Stimulated activated CD4-positive, alpha-beta T cell treated with anti-CD3 and anti-CD28 coated beads, TNF-alpha, amount 100 ng/mL, for 4 hours (primary cell): ENCODE results near the gene MGAT5.

Experiments used
- DNase-seq, 3 experiments: peaks; one replicate each; pipeline ENCODE4 v3.0.0-alpha.2; 2020; ENCODE audit warnings: low read depth in 3 of 3

The MGAT5 gene

GRCh38 chr2:134336352-134336751, 82.5 kb downstream of the MGAT5 start:
- DNase-seq, result no peak

DNA sequence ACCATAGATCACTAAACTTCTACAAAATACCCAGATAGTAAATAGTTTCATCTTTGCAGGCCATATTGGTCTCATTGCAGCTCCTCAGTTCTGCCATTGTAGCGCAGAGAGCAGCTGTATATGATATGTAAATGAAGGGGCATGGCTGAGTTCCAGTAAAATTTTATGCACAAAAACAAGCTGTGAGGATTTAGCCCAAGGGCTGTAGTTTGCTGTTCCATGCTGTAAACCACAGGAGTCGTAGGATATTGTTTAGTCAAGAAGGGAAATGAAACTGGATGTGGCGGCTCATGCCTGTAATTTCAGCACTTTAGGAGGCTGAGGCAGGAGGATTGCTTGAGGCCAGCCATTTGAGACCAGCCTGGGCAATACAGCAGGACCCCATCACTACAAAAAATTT, 83.0 kb downstream of the MGAT5 start:
- DNase-seq, result no peak

GRCh38 chr2:134337631-134338030, 83.8 kb downstream of the MGAT5 start:
- DNase-seq, result no peak

DNA sequence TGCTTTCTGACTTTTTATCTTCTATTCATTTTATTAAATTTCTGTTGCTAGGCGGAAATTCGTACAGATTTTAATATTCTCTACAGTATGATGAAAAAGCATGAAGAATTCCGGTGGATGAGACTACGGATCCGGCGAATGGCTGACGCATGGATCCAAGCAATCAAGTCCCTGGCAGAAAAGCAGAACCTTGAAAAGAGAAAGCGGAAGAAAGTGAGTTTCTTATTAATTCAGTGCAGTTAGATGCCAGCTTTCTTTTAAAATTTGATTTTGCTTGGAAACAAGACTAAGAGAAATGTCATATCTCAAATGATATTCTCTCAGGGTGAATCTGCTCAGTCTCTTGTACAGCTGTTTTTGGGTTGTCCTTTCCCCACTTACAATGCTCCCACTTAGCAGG, 84.3 kb downstream of the MGAT5 start:
- no peak for DNase-seq

- no peak for DNase-seq
These were observed 87.6 kb downstream of the MGAT5 start for GRCh38 chr2:134341476-134341875.

GRCh38 chr2:134344954-134345697, 91.3 kb downstream of the MGAT5 start:
- DNase-seq, result no peak

GRCh38 chr2:134346141-134346540, 92.3 kb downstream of the MGAT5 start:
- no peak for DNase-seq

- DNase-seq, result no peak
These were observed 93.9 kb downstream of the MGAT5 start for GRCh38 chr2:134347756-134348155.

DNA sequence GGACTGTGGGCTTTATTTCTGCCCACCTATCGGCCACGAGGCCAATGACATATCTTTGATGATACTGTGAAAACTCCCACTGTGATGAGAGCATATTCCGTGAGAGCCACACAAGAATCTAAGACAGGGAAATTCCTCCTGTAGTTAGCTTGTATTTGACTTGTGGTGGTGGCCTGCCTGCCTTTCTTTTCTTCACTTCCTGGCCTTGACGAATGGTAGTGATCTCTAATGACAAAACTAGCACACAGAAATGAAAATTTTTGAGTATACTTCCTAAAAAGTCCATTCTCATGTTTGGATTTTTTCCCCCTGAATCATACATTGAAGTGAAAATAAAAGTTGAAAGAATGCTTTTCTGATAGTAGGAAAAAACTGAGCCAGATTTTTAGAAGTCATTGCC, 94.4 kb downstream of the MGAT5 start:
- no peak for DNase-seq

DNA sequence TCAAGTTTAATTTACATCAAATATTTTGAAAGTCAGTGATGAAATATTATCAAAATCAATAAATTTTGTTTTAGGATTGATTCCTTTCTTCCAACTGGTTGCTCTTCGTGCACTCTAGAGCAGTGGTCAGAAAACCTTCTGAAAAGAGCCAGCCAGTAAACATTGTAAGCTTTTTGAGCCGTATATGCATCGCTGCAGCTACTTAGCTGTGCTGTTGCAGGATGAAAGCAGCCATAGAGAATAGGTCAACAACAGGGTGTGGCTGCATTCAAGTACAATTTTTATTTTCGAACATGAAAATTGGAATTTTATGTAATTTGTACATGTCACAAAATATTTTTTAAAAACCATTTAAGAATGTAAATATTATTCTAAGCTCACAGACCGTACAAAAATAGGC, 94.9 kb downstream of the MGAT5 start:
- no peak for DNase-seq

DNA sequence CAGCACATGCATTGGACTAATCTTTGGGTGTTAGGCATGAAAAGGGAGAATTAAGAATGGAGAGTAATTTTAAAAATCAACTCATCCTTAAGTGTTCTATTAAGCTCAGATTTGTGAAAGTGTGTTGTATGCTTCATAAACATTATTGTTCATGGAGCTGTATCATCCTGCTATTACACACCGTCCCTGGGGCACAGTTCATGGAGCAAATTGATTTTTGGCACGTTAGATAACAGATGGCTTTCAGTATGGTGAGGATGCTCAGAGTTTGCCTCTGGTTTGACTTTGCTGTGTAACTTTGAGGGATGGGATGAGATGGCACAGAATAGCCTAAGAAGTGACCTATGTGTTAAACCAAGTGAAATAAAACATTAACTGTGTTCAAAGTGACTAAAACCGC, 97.1 kb downstream of the MGAT5 start:
- DNase-seq, result no peak

GRCh38 chr2:134351899-134352298, 98.0 kb downstream of the MGAT5 start:
- no peak for DNase-seq

- no peak for DNase-seq
These were observed 99.0 kb downstream of the MGAT5 start for GRCh38 chr2:134352844-134353243.

DNA sequence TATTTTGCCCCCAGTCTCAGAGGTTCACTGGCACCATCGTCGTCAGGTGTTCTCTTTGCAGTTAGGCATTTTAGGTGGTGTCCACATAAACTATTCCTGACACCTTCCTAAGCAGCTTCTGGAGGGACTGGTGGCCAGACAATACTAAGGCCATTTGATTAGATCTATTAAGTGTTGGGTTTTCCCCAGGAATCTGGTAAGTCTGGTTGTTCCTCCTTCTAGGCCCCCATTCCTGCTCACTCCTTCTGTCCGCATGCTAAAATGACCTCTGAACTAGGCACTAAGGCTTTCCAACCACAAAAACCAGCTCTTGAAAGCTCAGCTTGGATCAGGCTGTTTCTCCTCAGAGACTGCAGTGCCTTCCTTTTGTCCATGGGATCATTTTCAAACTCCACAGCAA, 100.7 kb downstream of the MGAT5 start:
- no peak for DNase-seq

GRCh38 chr2:134357814-134358213, 103.9 kb downstream of the MGAT5 start:
- no peak for DNase-seq

GRCh38 chr2:134359367-134360081, 105.7 kb downstream of the MGAT5 start:
- no peak for DNase-seq

GRCh38 chr2:134360745-134361487, 107.0 kb downstream of the MGAT5 start:
- no peak for DNase-seq

- DNase-seq, result no peak
These were observed 107.8 kb downstream of the MGAT5 start for GRCh38 chr2:134361648-134362047.

DNA sequence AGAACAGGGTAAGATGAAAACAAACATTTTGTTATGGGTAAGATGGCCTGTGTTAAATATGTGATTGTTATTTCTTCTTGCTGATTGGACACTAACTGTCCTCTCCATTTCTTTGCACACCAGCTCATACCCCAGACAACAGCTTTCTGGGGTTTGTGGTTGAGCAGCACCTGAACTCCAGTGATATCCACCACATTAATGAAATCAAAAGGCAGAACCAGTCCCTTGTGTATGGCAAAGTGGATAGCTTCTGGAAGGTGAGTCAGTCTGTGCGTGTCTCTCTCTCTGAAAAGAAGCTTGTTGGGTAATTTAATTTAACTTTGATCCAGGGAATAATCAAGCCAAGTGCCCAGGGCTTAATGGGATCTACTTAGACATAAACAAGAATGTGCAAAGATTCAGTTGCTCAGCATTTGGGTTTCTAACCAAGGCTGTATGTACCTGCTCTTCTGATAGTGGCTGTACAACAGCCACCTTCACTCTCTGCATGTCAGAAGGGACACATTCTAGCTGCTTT, 108.3 kb downstream of the MGAT5 start:
- no peak for DNase-seq

- DNase-seq, result no peak
These were observed 108.9 kb downstream of the MGAT5 start for GRCh38 chr2:134362740-134363139.

GRCh38 chr2:134365356-134365755, 111.5 kb downstream of the MGAT5 start:
- DNase-seq, result no peak

- no peak for DNase-seq
These were observed 112.5 kb downstream of the MGAT5 start for GRCh38 chr2:134366359-134366758.

DNA sequence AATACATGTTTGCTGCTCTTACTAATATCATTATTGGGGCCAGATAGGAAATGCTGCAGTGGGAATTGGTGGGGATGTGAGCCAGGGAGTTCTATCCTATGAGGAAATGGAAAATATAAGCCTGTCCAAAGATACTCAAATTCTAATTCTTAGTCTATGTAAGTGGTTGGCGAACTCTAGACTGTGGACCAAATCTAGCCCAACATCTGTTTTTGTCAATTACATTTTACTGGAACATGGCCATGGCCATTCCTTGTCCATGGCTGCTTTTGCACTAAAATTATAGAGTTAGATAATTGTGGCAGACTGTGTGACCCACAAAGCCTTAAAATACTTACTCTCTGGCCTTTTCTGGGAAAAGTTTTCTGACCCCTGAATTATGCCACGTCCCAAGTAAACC, 113.3 kb downstream of the MGAT5 start:
- DNase-seq, result no peak
